Activated T-cell treated with anti-CD3 and anti-CD28 coated beads for 1 hour (primary cell): ENCODE results near the gene SOX21.
"Not testable (repeated sequence)": the region's sequence is repeated elsewhere in the genome, so short reads cannot be mapped to it uniquely, and the experiment has no call there.

Source experiments
- DNase-seq: peaks from one replicate; pipeline ENCODE4 v3.0.0-alpha.2; 2020; ENCODE audit warnings: low read depth

SOX21 gene

DNA sequence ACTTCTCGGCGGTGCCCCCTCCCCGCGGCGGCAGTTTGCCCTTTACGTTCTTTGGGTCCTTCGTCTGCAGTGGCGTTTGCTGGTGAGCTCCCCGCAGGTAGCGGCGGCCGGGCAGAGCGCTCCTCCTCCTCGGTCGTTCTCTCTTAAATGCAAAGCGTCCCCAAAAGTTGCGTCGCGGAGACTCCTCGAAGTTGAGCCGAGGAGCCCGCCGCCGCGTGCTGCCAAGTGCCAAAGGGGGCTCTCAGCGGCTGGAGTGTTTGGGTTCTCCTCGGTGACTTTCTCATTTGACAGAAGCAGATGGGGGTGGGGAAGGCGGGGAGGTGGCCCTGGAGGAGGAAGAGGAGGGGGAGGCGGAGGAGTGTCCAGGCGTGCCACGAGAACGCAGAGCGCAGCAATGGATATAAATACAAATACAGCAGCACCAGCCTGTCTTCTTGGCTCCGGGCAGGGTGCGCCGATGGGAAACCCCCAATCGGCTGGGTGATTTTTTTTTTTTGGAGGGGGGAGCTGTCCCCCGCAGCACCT, at the start of gene SOX21:
Gene SOX21, minus strand, starts transcription at position 259 of the 525 bp plus-strand sequence. CDS start 496 bp downstream, outside the sequence.
- no peak for DNase-seq

DNA sequence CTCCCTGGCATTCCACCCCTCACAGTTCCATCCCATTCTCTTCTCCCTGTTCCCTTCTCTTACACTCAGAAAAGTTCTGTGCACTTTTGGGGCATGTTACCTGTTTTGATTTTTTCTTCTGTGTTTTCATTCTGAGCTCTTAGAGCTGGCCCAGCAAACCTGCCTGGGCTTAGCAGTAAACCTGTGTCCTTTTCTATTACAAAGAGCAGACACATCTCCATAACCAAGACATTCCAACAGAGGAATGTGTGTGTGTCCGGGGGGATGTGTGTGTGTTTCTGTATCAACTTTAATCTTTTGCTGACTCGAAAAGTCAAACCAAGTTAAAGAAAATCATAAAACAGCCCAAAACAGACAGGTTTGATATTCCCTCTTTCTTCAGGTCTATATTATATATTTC, 49.1 kb upstream of the SOX21 start:
- no peak for DNase-seq

DNA sequence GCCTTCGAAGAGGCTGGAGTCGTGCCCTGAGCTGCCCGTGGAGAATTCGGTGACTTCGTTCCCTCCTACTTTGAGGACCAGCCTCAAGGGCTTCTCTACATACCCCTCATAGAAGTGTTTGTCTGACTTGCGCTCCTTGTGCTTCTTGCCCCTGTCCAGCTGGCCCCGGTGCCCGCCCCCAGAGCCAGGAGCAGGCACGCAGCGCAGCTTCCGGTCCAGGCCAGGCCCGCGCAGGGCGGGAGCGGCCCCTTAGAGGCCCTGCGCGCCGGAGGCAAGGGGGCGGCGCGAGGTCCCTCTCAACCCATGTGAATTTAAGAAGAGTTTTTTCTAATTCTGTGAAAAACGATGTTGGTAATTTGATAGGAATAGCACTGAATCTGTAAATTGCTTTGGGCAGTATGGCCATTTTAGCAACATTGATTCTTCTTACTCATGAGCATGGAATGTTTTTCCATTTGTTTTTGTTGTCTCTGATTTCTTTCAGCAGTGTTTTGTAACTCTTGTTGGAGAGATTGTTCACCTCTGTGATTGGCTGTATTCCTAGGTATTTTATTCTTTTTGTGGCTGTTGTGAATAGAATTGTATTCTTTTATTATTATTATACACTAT, 46.9 kb upstream of the SOX21 start:
- DNase-seq: no peak

DNA sequence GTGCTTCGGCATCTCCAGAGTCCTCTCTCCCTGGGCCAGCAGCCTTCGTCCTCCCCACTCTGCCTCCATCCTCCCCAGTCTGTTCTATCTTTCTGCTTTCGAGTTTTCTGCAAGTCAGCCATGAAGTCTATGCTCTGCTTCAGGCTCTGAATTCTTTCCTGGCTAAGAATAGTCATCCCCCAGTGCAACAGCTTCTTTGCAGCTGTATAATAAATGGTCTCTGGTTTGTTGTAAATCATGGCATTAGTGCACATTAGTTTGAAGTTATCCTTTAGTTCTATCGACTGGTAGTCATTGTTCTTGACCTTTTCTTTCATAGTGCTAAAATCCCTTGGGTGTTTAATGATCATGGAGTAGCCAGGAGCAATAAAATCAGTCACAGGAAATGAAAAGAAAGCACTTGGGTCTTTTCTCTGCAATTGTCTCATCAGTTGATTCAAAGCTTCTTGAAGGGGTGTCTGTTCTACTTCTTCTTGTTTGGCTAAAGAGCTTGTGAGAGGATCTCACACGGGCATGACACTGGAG, 46.2 kb upstream of the SOX21 start:
- DNase-seq: no peak

DNA sequence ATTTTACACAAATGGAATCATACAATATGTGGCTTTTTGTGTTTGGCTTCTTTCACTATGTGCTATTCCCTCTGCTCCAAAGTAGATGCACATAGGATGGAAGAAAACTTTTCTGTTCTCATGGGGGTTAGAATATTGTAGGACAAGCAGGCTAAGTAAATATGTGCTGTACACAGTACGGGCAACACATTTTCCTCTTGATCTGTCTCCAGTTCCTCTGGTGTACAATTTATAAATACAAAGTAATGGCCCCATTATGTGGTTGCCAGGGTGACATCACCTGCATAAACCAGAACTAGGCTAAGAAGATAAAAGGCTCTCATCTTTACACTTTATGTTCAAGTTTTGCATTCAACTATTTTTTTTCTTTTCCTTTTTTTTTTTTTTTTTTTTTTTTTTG, 41.0 kb upstream of the SOX21 start:
- DNase-seq: no peak

DNA sequence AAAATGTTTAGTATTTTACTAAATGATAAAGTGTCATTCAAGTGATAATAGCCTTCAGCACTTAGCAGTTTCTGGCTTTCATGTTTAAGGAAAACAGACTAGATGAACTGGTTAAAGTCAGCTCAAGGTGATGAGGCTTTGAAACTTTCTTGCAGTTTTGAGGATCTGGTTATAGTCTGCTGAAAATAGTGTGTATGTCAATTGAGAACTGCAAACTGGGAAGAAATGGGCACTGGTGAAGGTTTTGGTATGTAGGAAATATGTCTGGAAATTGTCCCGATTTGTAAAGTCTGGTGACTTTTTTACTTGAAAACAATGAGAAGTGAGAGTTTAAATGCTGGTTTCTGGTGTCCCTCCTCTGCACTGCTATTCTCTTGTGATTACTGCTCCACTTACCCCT, 36.8 kb upstream of the SOX21 start:
- DNase-seq: no peak

DNA sequence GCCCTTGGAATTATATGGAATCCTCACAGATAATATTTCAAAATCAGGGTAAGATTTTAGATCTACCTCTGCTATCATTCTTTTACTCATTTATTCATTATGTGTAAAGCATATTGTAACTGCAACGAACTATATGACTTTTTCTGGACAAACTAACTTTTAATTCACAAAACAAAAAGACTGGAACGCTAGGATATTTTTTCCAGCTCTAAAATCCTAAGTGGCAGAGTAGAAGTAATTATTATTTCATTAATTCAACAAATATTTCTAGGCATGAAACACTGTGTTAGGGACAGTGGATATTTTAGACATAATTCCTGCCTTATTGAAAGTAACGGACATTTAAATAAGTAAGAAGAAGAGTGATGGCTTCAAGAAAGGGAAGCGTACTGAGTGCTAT, 26.9 kb upstream of the SOX21 start:
- no peak for DNase-seq

DNA sequence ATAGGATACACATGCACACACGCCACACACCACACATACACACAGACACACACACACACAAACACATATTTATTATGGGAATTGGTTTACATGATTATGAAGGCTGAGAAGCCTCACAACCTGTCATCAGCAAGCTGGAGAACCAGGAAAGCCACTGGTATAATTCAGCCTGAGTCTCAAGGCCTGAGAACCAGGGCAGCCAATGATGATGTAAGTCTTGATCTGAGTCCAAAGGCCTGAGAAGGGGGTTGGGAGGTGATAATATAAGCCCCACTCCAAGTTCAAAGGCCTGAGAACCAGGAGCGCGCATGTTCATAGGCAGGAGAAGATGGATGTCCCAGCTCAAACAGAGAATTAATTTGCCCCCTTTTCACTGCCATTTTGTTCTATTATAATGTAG, 18.7 kb upstream of the SOX21 start:
- no peak for DNase-seq

DNA sequence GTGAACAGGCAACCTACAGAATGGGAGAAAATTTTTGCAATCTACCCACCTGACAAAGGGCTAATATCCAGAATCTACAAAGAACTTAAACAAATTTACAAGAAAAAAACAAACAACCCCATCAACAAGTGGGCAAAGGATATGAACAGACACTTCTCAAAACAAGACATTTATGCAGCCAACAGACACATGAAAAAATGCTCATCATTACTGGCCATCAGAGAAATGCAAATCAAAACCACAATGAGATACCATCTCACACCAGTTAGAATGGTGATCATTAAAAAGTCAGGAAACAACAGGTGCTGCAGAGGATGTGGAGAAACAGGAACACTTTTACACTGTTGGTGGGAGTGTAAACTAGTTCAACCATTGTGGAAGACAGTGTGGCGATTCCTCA, 17.6 kb upstream of the SOX21 start:
- DNase-seq: not testable (repeated sequence)

DNA sequence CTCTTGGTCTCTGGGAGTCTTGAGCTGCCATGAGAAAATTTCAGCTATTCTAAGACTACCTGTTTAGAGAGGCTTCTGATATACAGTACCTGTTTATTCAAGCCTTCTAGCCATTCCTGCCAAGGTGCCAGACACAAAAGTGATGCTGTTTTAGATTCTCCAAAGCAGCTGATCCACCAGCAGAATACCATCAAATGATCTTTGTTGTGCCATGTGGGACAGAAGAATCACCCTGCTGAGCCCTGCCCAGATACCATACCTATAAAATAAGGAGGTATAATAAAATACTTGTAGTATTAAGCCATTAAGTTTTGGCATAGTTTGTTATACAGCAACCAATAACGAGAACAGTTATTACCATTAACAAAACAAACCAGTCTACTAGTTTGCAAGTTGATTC, 14.1 kb upstream of the SOX21 start:
- DNase-seq: no peak

DNA sequence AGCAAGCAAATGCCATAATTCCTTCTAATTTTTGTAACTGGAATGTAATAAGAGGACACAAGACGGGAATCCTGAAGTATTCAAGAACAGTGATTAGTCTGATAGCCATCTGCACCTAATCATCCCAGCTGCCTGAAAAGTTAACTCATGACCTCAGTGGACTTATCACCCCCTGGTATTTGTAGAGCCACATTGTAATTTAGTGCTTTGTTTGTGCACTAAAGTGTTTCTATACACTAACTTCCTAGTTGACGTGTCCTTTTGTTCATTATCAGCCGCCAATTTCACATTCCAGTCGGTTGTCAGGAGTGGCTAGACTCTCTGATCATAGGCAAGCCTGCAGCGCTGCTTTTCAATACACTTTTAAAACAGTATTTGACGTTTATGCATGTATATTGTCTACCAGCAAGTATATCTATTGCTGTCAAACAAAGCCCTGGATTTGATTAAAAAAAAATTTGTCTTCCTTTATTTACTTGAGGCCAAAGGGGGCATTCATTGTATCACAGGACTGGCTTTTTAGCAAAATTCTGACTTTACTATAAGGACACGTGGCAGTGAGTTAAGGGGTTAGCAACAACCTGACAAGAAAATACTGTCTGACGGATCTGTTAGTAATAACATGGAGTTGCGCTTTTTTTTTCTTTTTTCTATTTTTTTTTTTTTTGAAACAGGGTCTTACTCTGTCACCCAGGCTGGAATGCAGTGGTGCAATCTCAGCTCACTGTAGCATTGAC, 10.4 kb upstream of the SOX21 start:
- DNase-seq: no peak

DNA sequence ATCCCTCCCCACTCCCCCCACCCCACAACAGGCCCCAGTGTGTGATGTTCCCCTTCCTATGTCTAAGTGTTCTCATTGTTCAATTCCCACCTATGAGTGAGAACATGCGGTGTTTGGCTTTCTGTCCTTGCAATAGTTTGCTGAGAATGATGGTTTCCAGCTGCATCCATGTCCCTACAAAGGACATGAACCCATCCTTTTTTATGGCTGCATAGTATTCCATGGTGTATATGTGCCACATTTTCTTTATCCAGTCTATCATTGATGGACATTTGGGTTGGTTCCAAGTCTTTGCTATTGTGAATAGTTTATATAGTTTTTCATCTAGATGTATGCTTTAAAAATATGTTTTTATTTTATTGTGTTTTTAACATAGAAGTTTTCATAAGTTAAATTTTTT, 6.4 kb upstream of the SOX21 start:
- DNase-seq: not testable (repeated sequence)

DNA sequence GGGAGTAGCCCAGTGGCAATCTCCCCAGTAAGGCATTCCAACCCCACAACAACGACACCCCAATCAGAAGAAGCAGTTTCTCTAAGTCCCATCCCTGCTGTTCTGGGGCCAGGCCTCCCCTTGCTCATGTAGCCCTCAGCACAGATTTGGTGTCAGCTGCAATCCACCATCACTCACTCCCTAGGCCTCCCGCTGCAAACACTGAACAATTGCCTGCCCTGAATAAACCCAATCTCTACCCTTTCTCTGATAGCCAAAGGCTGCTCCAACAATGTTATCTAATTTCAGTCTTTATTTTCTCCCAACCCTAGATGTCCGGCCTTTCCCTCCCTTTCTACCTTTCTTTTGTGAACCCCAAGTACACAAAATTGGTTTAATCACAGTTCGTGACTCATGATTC, 5.6 kb upstream of the SOX21 start:
- no peak for DNase-seq

DNA sequence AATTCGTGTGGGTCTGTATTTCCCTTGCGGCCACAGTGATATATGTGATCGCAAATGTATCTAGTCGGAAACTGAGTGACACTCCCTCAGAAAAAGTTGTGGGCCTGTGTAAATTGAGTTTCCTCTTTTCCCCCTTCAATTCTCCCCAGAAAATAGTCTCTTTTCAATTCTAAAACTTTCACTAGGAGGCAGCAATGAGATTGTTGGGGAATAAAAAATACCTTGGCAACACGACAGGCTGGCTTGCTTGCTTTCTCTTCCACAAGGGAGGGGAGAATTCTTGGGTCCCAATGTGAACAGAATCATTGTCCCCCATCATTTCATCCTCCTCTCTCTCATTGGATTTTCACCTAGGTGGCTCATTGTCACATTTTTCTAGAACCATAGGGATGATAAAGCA, 3.7 kb upstream of the SOX21 start:
- DNase-seq: no peak

DNA sequence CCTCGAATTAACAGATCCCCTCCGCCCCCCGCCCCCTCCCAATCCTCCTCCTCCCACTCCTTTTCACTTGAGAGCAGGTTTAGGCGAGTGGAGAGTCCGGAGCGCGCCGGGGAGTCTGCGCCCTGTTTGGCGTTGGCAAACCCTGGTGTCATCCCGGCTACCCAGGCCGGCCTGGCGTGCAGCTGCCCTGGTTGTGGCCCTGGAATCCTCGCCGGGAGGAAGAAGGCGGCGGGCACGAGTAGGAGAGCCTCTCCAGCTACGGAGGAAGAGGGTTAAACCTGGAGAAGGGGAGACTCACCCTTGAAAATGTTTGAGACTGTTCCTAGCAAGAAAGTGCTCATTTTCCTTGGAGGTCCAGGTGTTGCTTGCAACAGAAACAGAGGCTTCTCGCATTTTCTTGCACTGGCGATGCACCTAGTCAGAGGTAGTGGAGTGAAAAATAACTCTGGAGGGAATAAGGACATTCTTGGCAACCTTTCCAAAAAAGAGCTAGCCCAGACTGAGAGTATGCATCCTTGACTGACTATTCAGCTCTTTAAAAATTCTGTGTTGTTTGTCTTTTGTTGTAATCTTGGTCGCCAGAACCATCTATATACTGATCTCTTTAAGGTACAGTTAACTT, 1.3 kb upstream of the SOX21 start:
- no peak for DNase-seq

DNA sequence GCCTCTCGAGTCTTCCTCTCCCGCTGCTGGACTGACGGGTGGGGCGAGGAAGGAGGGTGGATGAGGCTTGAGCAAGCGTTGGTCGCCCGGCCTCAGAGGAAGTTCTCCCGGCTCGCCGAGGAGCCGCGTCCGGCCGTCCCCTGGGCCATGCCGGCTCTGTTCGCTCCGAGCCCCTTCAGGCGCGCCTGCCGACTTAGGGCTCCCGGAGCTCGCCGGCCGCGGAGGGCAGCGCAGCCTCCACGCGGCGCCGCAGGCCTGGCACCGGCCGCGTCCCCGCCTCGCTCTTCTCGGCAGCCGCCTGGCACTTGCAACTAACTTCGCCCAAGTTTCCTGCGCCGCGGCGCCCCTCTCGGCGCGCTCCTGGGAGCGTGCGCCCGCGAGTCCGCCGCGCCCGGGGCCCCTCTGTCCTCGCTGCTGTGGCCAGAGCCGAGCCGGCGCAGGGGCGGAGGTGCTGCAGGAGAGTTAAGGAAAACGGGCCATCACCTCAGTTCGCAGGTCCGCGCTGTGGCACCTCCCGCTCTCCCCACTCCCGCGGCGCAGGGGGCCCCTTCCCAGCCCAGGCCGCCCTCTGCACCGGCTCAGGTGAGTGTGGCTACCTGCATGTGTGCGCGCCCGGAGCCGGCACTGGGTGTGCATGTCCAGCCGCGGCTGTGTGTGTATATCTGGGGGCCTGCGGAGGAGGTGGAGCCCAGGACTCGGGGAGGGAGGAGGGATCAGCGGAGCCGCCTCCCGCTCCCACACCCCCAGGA, 641 bp upstream of the SOX21 start:
- DNase-seq: no peak

DNA sequence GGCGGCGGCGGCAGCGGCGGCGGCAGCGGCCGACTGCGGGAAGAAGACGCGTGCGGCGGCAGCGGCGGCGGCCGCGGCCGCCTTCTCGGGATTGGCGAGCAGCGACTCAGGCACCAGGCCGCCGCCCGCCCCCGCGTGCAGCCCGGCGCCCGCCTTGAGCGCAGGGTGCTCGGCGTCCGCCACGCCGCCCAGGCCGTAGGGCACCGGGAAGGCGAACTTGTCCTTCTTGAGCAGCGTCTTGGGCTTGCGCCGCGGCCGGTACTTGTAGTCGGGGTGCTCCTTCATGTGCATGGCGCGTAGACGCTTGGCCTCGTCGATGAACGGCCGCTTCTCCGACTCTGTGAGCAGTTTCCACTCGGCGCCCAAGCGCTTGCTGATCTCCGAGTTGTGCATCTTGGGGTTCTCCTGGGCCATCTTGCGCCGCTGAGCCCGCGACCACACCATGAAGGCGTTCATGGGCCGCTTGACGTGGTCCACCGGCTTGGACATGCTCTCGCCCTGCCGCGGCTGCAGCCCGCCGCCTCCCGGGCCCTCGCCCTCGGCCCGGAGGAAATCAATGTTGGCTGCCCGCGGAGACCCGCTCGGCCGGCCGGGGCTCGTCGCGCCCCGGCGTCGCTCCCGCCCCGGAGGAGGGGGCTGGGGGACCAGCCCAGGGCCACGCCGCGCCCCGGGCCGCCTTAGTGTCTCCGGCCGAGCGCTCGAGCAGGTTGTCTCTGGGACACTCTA, 621 bp downstream of the SOX21 start:
- DNase-seq: no peak

DNA sequence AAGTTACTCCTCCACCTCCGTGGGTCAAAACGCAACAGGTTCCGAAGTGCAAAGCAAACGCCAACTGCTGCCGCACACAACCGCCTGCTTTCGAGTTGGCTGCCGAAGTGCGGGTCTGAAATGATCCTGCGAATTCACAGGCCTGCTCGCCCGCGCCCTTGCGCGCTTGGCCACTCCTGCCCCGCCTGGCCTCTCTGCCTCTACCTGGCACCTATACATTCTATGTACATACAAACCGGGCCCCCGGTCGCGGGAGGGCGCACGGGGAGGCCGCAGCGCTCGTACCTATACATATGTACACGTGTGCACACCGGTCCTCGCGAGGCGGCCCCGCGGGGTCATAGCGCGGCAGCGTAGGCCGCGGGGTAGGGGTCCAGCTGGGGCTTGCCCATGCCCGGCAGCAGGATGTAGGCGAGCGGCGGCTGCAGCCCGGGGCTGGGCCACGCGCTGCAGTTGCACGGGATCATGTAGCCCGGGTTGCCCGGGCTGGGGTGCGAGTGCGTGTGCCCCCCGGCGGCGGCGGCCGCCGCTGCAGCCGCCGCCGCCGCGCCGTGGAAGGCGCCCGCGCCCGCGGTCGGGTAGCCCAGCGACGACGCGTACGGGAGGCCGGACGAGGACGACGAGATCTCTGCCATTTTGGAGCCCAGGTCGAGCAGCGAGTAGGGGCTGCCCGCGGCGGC, 1.3 kb downstream of the SOX21 start:
- no peak for DNase-seq

DNA sequence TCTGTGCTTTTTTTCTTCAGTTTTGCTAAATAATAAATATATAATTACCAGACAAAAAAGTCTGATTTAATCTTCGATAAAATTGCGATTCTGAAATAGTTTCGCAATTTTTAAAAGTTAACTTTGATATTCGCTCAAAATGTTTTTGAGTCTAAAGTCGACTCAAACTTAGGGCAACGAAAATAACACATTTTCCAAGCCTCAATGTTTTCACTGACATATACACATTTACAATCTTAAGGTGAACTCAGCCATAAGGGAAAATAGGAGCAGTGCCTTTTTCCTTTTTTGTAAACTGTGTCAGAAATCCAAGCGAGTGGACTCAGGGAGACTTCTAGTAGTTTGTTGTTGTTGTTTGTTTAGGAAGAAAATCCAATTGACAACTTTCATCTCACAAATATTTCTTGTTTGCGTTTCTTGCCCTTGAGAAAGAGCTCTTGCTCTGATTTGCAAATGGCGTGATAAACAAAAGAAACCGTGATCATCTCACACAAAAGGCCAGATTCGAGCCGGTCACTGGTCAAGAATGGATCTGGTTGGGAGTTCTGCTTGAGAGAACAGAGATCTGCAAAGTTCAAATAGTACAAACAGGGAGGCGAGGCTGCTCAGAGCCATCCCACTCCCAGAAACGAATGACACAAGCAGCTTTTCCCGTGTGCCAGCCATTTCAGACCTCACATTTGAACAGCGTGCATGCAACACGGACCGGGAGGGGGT, 2.1 kb downstream of the SOX21 start:
- DNase-seq: no peak
